OCI-LY7 (cell line): ENCODE results near the gene CHST8.

Experiments used
- CTCF ChIP-seq: fragments of 200-600 bp; sonication (generic); conservative IDR thresholded peaks from 2 replicates; pipeline ENCODE4 v1.5.1; 2014; ENCODE audit warnings: mild to moderate bottlenecking, antibody characterized with exemption, low read length, moderate library complexity, mixed read lengths
- EZH2phosphoT487 ChIP-seq: fragments of 200-600 bp; sonication (generic); IDR thresholded peaks from 2 replicates; pipeline ENCODE4 v1.6.1; 2018; ENCODE audit warnings: low read depth, borderline replicate concordance, mild to moderate bottlenecking, mixed run types, antibody characterized with exemption, low read length, moderate library complexity, mixed read lengths

DNA sequence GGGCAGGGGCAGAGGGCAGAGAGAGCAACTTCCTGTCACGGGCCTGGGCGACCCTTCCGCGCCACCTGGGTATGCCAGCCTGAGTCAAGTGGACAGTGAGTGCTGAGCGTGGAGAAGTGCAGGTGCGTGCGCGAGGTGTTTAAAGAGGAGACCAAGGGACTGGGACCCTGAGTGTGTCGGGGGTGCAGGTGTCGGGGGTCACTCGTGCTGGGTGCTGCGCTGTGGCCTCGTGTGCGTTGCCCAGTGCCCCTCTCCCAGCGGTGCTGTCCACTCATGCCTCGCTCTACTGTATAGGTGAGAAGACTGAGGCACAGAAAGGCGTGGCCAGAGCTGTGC, 156.0 kb downstream of the CHST8 start:
- TF ChIP-seq CTCF (no peak), EZH2phosphoT487 (no peak)
